GM19023 (cell line): ENCODE data around the gene POU2AF1.

Source experiments
- ATAC-seq: cut with Tn5 transposase; IDR thresholded peaks from one replicate; pipeline ENCODE4 v1.9.1; 2021; ENCODE audit warnings: mild to moderate bottlenecking, moderate library complexity; ENCODE audit not compliant: unreplicated experiment

POU2AF1 gene

GRCh38 chr11:111362887-111363411 is 16.1 kb downstream of the POU2AF1 start:
- no peak for ATAC-seq

GRCh38 chr11:111361874-111362273 is 17.2 kb downstream of the POU2AF1 start:
- ATAC-seq: no peak

GRCh38 chr11:111361052-111361801 is 17.8 kb downstream of the POU2AF1 start:
- ATAC-seq: no peak

GRCh38 chr11:111360150-111361043 is 18.7 kb downstream of the POU2AF1 start:
- no peak for ATAC-seq

- no peak for ATAC-seq
Observed at GRCh38 chr11:111359223-111360149, 19.6 kb downstream of the POU2AF1 start.

- no peak for ATAC-seq
Observed at GRCh38 chr11:111358038-111359001, 20.8 kb downstream of the POU2AF1 start.

GRCh38 chr11:111357150-111358037 is 21.7 kb downstream of the POU2AF1 start:
- ATAC-seq: no peak

- ATAC-seq: no peak
Observed at GRCh38 chr11:111356660-111357048, 22.4 kb downstream of the POU2AF1 start.

- ATAC-seq: no peak
Observed at GRCh38 chr11:111355956-111356659, 23.0 kb downstream of the POU2AF1 start.

- ATAC-seq: no peak
Observed at GRCh38 chr11:111355101-111355500, 24.0 kb downstream of the POU2AF1 start.

- ATAC-seq: no peak
Observed at GRCh38 chr11:111354601-111354891, 24.5 kb downstream of the POU2AF1 start.

- ATAC-seq: no peak
Observed at GRCh38 chr11:111353776-111354600, 25.1 kb downstream of the POU2AF1 start.

GRCh38 chr11:111352935-111353710 is 26.0 kb downstream of the POU2AF1 start:
- ATAC-seq: no peak

GRCh38 chr11:111352231-111352746 is 26.8 kb downstream of the POU2AF1 start:
- no peak for ATAC-seq

- ATAC-seq: no peak
Observed at GRCh38 chr11:111351374-111352055, 27.6 kb downstream of the POU2AF1 start.

- ATAC-seq: no peak
Observed at GRCh38 chr11:111350811-111351210, 28.3 kb downstream of the POU2AF1 start.
